T follicular helper cell (primary cell): ENCODE data around the gene NUP98.

ENCODE experiments used
- DNase-seq: peaks from one replicate; pipeline ENCODE4 v3.0.0-alpha.2; 2020; ENCODE audit warnings: low read depth
- total RNA-seq, 2 experiments: gene quantifications; one replicate each; lab custom pipeline; 2026; lab: John Stamatoyannopoulos, UW

NUP98 gene
- 310 to 411 reads per million in 2 experiments for total RNA-seq

GRCh38 chr11:3797329-3798090 lies at the start of gene NUP98:
TSS of gene NUP98 (minus strand) at chr11:3797554. CDS start at chr11:3782117, 15,437 bp downstream.
- DNase-seq = peak; percentile 100

- DNase-seq = no peak
Measured at GRCh38 chr11:3845670-3846069, 48.3 kb upstream of the NUP98 start.

DNA sequence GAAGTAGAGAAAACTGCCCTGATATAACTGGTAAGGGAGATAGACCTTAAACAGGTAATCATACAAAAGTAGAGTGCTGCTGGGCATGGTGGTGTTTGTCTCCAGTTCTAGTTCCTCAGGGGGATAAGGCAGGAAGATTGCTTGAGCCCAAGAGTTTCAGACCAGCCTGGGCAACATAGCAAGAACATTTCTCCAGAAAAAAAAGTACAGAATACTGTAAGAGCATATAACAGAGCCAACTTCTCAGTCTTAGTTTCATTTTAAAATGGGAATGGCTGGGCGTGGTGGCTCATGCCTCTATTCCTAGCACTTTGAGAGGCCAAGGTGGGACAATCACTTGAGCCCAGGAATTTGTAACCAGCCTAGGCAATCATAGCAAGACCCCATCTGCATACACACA lies 47.9 kb upstream of the NUP98 start:
- DNase-seq = no peak

- DNase-seq = no peak
Measured at GRCh38 chr11:3843326-3843725, 46.0 kb upstream of the NUP98 start.

DNA sequence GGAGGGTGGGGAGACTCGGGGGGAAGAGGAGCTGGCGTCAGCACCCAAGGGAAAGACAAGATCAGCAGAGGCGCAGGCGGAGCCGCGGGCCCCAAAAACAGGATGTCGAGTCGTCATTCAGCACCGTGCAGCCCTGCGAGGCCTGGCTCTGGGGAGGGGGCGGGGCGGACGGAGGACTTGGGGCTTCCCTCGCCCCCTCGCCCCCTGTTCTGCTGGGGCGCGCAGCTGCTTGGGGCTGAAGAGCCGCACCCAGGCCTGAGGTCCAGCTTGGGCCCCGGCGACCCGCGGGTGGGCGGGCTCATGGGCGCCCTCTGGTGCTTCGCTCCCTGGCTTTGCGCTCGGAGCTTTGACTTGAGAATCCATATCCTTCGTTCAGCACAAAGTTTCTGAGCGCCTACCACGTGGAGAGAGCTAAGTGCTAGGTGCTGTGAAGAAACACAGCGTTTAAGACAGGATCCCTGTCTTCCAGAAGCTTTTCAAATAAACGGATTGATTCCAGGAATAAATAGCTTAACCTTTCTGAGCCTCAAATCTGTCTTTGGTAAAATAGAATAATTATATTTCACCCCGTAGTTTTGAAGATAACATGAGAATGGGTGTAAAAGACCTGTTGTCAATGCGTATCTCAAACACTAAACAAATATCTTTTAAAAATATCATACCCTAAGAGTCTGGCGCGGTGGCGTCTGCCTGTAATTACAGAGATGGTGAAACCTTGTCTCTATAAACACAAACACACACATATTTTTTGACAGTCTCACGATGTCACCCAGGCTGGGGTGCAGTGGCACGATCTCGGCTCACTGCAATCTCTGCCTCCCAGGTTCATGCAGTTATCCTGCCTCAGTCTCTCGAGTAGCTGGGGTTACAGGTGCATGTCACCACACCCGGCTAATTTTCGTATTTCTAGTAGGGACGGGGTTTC lies 44.3 kb upstream of the NUP98 start:
- peak; percentile 91 for DNase-seq

DNA sequence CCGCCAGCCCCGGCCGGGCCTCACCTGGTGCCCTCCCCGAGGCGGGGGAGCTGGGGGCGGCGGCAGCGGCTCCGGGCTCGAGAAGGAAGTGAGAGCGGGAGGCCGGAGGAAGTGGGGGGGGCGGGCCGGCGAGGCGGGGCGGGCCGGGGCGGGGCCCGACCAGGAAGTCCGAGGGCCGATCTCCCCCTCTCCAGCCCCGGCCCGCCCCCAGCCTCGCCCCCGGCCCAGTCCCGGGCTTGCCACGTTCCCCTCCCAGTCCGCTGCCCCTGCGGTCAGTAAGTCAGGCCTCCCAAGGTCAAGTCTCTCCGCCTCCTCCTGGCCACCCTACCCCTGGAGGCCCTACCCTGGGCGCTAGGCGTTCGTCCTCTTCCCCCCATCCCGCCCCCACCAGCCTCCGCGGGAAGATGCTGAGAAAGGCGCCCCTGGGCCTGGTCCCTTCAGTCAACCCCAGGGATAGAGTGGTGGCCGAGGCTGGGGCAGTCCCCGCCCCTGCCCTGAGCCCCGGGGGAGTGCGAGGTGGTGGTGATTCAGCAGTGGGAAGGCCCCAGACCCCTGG lies 43.6 kb upstream of the NUP98 start, which contains the start of gene RHOG:
Gene RHOG, minus strand, starts transcription at position 90 of the 556 bp plus-strand sequence. CDS start 12,821 bp downstream, outside the sequence.
- peak; percentile 40 for DNase-seq

- peak; percentile 30 for DNase-seq
Measured at GRCh38 chr11:3840004-3840869, 42.9 kb upstream of the NUP98 start.

DNA sequence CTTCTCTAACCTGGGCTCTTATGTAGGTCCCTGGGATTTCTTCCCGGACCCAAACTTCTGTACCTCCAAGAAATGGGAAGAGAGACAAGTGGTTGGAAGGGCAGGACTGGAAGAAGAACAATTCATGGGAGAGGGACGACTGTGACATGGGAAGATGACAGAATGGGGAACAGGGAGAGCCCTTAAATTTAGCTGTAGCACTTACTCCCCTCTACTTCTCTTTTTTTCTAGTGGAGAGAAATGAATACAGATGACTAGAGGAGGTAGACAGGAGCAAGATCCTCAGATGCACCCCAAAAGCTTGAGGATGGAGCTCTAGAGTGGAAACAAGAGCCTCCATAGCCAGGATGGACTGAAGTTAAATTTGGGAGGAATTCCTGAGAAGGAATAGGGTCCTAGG lies 41.1 kb upstream of the NUP98 start:
- no peak for DNase-seq

DNA sequence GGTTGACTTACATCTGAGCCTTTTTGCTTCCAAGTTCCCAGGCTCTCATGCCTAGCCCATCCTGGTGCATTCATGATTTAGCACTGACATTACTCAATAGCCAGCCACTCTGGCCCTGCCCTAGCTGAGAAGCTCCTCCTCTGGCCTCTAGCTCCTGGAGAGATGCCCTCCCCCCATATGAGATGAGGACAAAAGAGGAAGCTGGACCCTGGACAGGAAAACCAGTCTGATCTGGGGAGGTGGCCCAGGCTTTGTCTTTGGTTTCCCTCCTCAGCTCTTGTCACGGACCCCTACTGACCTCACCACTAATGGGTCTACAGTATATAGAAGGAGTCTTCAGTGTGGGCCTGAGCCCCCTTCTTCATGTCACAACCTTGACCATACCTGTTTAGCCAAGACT lies 40.4 kb upstream of the NUP98 start:
- no peak for DNase-seq

- peak; percentile 32 for DNase-seq
Measured at GRCh38 chr11:3836903-3837302, 39.5 kb upstream of the NUP98 start.

DNA sequence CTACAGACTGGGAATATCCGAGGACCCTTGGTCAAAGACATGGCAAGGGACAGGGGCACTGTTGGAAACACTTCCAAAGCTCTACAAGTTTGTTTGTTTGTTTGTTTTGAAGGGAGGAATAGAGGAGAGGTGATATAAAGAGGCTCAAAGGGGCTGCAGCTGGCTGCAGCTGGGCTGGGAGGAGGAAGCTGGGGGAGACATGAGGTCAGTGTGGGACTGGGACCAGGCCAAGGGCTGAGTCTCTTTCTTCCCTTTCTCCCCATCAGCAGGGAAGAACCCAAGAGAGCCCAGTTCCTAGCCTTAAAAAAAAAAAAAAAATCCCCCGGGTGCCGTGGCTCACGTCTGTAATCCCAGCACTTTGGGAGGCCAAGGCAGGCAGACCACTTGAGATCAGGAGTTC lies 38.4 kb upstream of the NUP98 start:
- DNase-seq = no peak

DNA sequence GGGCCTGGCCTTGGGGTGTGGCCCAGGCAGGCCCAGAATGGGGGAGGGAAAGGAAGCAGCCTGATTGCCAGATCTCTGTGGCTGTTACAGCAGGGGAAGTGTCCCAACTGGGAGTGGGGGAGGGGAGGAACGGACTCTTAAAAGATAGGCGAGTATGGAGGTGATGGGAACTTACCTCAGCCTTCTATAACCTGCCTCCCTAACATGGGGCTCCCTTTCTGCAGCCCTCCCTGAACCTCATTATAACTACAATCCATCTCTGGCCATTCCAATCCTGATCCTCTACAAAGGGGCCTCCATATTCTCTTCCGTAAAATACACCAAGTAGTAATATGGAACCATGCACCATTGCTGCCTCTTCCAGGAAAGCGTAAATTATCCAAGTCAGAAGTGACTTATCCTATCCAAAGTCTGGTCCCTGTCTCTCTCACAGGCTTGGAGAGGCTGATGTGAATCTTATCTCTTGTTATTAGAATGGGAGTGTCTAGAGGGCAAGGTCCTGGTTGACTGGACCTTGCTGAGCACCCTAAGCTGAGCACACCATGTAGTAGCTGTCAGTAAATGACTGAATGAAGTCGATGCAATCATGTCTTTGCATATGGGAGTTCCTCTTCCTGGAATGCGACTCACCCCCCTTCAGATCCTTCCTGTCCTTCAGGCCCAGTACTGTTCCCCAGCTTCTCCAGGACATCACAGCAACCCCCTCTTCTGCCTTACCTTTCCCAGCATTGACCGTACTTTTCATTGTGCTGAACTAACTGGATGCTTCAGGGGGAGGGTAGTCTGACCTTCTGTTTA lies 37.5 kb upstream of the NUP98 start:
- no peak for DNase-seq

GRCh38 chr11:3834349-3834663 lies 37.0 kb upstream of the NUP98 start:
- no peak for DNase-seq

- no peak for DNase-seq
Measured at GRCh38 chr11:3833449-3833848, 36.1 kb upstream of the NUP98 start.

- DNase-seq = no peak
Measured at GRCh38 chr11:3832816-3833215, 35.5 kb upstream of the NUP98 start.

- no peak for DNase-seq
Measured at GRCh38 chr11:3831378-3832239, 34.3 kb upstream of the NUP98 start.

- DNase-seq = no peak
Measured at GRCh38 chr11:3830730-3831129, 33.4 kb upstream of the NUP98 start.

GRCh38 chr11:3830088-3830487 lies 32.7 kb upstream of the NUP98 start:
- no peak for DNase-seq

DNA sequence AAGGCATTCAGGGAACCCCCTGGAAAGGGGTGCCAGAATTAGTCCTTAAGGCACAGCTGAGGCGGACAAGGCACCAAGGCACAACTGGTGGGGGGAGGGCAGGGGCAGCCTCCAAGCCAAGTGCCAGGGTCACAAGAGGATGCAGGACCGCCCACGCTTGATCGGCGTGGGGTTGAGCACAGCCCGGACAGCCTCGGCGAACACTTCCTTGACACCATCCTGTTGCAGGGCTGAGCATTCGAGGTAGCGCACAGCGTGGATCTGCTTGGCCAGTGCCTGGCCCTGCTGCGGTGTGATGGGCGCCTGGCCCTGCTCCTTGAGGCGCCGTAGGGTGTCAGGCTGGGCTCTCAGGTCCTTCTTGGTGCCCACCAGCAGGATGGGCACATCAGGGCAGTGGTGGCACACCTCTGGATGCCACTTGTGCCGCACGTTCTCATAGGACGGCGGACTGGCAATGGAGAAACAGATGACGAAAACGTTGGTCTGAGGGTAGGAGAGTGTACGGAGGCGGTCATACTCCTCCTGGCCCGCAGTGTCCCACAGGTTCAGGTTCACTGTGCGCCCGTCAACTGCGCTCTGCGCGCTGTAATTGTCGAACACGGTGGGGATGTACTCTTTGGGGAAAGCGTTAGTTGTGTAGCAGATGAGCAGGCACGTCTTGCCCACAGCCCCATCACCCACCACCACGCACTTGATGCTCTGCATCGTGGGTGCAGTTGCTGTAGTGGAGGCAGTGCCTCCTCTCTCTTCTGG lies 30.3 kb upstream of the NUP98 start:
- no peak for DNase-seq
